ENCODE measurements around the gene FAM234A.

GRCh38 chr16:200388-200787 lies 34.2 kb upstream of the FAM234A start:
- TF ChIP-seq CTCF (IDR thresholded peaks at IDR 0.05) (no peak), POLR2A (IDR thresholded peaks at IDR 0.05) (no peak)

Data from Peyer's patch (tissue), 4 donors.